Naive thymus-derived CD4-positive, alpha-beta T cell (primary cell): ENCODE measurements around the gene TAGLN. TPM values are rescaled to one million over a fixed set of nuclear protein-coding genes. Genes with fewer than 3 reads are reported as not detected.
A peak's percentile ranks its signal among the peaks of the same experiment; 100 is the strongest.

Experiments
- ATAC-seq: fragments of 150-1000 bp; cut with Tn5 transposase; 2 replicates; pipeline ENCODE4 v1.10.0; 2021; ENCODE audit warnings: mild to moderate bottlenecking, moderate library complexity
- CTCF ChIA-PET: fragments of 350-600 bp; sonication (Branson Sonifier 250); formaldehyde crosslinking; loops from one replicate; lab custom pipeline; 2021; ENCODE audit warnings: antibody characterized with exemption; lab: Charles Lee
- POLR2A ChIA-PET: fragments of 350-600 bp; sonication (Branson Sonifier 250); formaldehyde crosslinking; loops from one replicate; lab custom pipeline; 2021; ENCODE audit warnings: antibody characterized with exemption, inconsistent platforms; lab: Charles Lee
- DNase-seq, 9 donors: peaks; one replicate each; pipeline versions ENCODE4 v3.0.0 to v3.0.0-alpha.2; 2020 to 2022; ENCODE audit warnings: mixed read lengths in 1 of 9
- H3K27ac ChIP-seq: one replicate; pipeline ENCODE4 v1.7.0; 2013; ENCODE audit warnings: mild to moderate bottlenecking, low read depth, low read length, moderate library complexity
- H3K27me3 ChIP-seq, 2 donors: one replicate each; pipeline ENCODE4 v1.7.0; 2013; ENCODE audit warnings: low read length in 2 of 2, mild to moderate bottlenecking in 2 of 2, moderate library complexity in 2 of 2; ENCODE audit not compliant: control insufficient read depth in 2 of 2, insufficient read depth in 2 of 2
- H3K36me3 ChIP-seq, 3 experiments: 1 replicate in 2 of 3; 2 replicates in 1 of 3; pipeline ENCODE4 v1.7.0; 2013; ENCODE audit warnings: low read length in 3 of 3, mild to moderate bottlenecking in 3 of 3, moderate library complexity in 1 of 3; ENCODE audit not compliant: insufficient read depth in 3 of 3, control insufficient read depth in 2 of 3
- H3K4me1 ChIP-seq, 2 donors: one replicate each; pipeline ENCODE4 v1.7.0; 2013; ENCODE audit warnings: low read length in 2 of 2, mild to moderate bottlenecking in 2 of 2, moderate library complexity in 1 of 2; ENCODE audit not compliant: control insufficient read depth in 2 of 2, insufficient read depth in 2 of 2
- H3K4me3 ChIP-seq: 2 replicates; pipeline ENCODE4 v1.7.0; 2013; ENCODE audit warnings: mild to moderate bottlenecking, low read length
- H3K9me3 ChIP-seq, 3 experiments: 1 replicate in 2 of 3; 2 replicates in 1 of 3; pipeline ENCODE4 v1.7.0; 2013; ENCODE audit warnings: low read length in 3 of 3; ENCODE audit not compliant: control insufficient read depth in 2 of 3
- H3K27ac Mint-ChIP-seq, 9 donors: one replicate each; pipeline ENCODE4 v1.8.0; 2020 to 2022; ENCODE audit warnings: mixed read lengths in 9 of 9, mild to moderate bottlenecking in 8 of 9, moderate library complexity in 5 of 9, inconsistent platforms in 2 of 9
- H3K27me3 Mint-ChIP-seq, 5 donors: one replicate each; pipeline ENCODE4 v1.8.0; 2021 to 2022; ENCODE audit warnings: mixed read lengths in 5 of 5, mild to moderate bottlenecking in 1 of 5
- H3K36me3 Mint-ChIP-seq, 5 donors: one replicate each; pipeline ENCODE4 v1.8.0; 2020 to 2022; ENCODE audit warnings: mixed read lengths in 5 of 5, mild to moderate bottlenecking in 3 of 5, inconsistent platforms in 1 of 5
- H3K4me1 Mint-ChIP-seq, 7 donors: one replicate each; pipeline ENCODE4 v1.8.0; 2020 to 2022; ENCODE audit warnings: mixed read lengths in 7 of 7, mild to moderate bottlenecking in 3 of 7, inconsistent platforms in 1 of 7
- H3K4me3 Mint-ChIP-seq, 10 donors: one replicate each; pipeline ENCODE4 v1.8.0; 2020 to 2022; ENCODE audit warnings: mild to moderate bottlenecking in 10 of 10, mixed read lengths in 10 of 10, moderate library complexity in 6 of 10, inconsistent platforms in 2 of 10
- H3K9me3 Mint-ChIP-seq, 11 donors: one replicate each; pipeline ENCODE4 v1.8.0; 2020 to 2022; ENCODE audit warnings: mixed read lengths in 11 of 11, mild to moderate bottlenecking in 4 of 11, inconsistent platforms in 1 of 11, moderate library complexity in 1 of 11
- intact Hi-C, 2 donors: fragments of 100-400 bp; cut with micrococcal nuclease; formaldehyde crosslinking; loops; one replicate each; pipeline ENCODE4 v1.15.1; 2023
- polyA plus RNA-seq, 2 donors: library from polyadenylated mRNA; unstranded; fragments of 300-500 nt; fragmentation: Illumina TruSeq; gene quantifications; one replicate each; pipeline ENCODE4 v1.2.3, GENCODE V29; 2021
- total RNA-seq, 6 experiments: library from RNA in 5 of 6; stranded (reverse) in 5 of 6; gene quantifications; 1 replicate in 5 of 6; 2 replicates in 1 of 6; pipeline ENCODE4 v1.2.3 and lab custom pipeline; 2021 to 2026

TAGLN gene
- total and polyA plus RNA-seq, 7 experiments from 2014 or later: 0.32 to 28.0 (median 13.7) TPM

DNA sequence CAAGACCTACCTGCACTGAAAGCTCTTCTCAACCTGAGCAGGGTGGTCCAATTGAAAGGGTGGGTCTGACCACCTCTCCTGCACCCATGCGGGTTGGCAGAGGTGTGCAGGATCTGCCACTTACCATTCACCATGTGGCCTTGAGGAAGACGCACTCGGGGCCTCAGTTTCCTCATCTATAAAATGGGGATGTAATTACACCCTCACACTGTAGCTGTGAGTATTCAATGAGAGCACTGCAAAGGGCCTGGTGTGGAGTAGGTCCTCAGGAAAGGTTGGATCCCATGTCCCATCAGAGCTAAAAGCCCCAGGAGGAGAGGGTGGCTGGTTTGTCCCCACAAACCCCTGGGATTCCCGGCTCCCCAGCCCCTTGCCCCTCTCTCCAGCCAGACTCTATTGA is 557 bp upstream of the TAGLN start:
- Histone ChIP-seq H3K27ac (no peak overlapping the region), H3K4me1 (no peaks in the 10 kb centered on the region), H3K27me3 (no peaks in the 10 kb centered on the region), H3K9me3 (no peaks in the 10 kb centered on the region), H3K36me3 (peaks cover 0 to 34% (median 0%) of the 10 kb centered on the region in 3 experiments), H3K4me3 (no peak overlapping the region)
- intact Hi-C loops: no loop called here
- no peak overlapping the region for H3K4me3 Mint-ChIP-seq
- H3K27ac Mint-ChIP-seq: peak overlapping the region in 4 of 9 donors; percentile 25 to 77 (median 42)
- no peaks in the 10 kb centered on the region for H3K9me3 Mint-ChIP-seq
- CTCF ChIA-PET: no interaction called here
- peaks cover 0 to 8% (median 1%) of the 10 kb centered on the region in 7 donors for H3K4me1 Mint-ChIP-seq
- ATAC-seq: no peak
- DNase-seq: no peak
- POLR2A ChIA-PET: no interaction called here
- H3K27me3 Mint-ChIP-seq: no peaks in the 10 kb centered on the region
- H3K36me3 Mint-ChIP-seq: no peaks in the 10 kb centered on the region

DNA sequence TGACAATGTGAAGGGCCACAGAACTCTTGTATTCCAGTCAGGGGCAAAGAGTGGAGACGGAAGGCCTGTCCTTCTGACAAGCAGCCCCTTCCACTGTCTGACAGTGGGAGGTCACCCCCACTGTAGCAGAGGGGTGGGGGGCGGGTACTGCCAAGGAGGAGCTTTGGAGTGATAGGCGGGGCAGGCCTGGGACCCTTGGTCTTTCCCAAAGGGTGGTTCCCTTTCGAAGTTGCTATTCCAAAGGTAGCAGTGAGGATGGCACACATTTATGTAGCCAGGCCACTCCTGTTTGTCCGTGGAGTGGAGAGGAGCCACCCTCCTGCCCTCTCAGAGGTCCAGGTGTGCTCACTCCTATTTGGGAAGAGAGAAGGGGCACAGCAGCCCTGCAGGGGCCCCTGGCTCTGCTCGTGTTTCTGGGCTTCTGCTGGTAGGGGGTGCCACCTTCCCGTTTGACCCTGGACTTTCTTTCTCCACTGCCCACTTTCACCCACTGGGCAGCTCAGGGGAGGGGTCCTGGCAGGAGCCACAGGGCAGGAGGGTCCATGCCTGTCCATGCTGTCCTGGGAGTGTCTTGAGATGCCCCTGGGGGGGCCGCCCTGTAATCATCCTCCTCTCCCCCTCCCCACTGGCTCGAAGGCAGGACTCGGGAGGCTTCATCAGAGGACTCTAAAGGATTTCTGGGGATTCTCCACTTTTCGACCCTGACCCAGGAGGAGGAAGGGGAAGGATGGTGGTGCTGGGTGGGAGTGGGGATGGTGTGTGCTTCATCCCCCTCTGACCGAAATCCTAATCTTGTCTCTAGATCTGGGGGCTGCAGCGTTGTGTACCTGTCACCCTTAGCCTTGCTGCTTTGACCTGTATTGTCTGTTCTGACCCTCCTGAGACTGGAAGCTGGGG is 994 bp downstream of the TAGLN start:
- no peaks in the 10 kb centered on the region for H3K4me1 ChIP-seq
- Mint-ChIP-seq H3K36me3 (peaks cover 3 to 10% (median 6%) of the 10 kb centered on the region in 5 donors), H3K4me3 (no peak overlapping the region), H3K27me3 (no peaks in the 10 kb centered on the region), H3K4me1 (peaks cover 0 to 5% (median 0%) of the 10 kb centered on the region in 7 donors), H3K9me3 (no peaks in the 10 kb centered on the region), H3K27ac (peak overlapping the region in 4 of 9 donors; percentile 33 to 61 (median 44))
- DNase-seq: no peak
- no peak overlapping the region for H3K27ac ChIP-seq
- H3K4me3 ChIP-seq: no peak overlapping the region
- CTCF ChIA-PET: interaction anchor here (0.7 kb wide), 1 partner anchor 25 kb away, joined by 5 read pairs; no protein-coding TSS in a partner anchor
- ATAC-seq: no peak
- no peaks in the 10 kb centered on the region for H3K9me3 ChIP-seq
- H3K27me3 ChIP-seq: no peaks in the 10 kb centered on the region
- H3K36me3 ChIP-seq: peaks cover 0 to 49% (median 5%) of the 10 kb centered on the region in 3 experiments
- intact Hi-C loops: no loop called here
- POLR2A ChIA-PET: interaction anchor here (1.0 kb wide), 1 partner anchor 16 kb away, joined by 3 read pairs; no protein-coding TSS in a partner anchor

DNA sequence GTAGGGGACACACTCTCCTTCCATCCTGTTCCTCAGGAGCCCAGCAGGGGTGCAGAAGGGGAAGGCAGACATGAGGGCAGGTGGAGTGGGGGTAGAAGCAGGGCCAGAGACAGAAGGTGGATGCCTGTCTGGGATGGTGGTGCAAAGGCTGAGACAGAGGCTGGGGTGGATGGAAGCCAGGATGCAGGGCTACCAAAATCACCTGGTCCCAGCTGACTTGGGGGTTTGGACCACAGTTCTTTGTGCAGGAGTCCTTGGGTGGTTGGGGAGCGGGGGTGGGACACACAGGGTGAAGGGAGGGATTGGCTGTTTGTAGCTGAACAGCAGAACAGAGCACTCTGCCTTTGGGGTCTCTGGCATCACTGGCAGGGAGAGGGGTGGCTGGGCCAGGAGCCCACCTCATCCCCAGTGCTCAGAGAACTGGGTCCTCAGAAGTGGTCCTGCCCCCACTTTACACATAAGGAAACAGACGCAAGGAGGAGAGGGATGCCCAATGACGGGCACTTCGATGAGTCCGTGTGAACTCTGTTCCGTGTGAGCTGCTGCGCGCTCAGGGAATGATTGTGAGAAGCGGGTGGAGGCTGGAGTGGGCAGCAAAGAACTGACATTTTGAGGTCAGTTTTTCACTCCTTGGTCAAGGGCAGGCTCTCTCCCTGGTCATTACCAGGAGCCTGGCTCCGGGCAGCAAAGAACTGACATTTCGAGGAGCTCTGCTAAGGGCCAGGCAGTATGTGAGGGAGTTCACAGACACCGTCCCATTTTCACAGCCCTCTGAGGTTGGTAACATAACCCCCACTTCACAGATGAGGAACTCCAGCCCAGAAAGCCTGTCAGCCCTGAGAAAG is 1.9 kb downstream of the TAGLN start:
- Histone ChIP-seq H3K27ac (no peak overlapping the region), H3K27me3 (no peaks in the 10 kb centered on the region), H3K36me3 (peaks cover 0 to 54% (median 7%) of the 10 kb centered on the region in 3 experiments), H3K4me1 (no peaks in the 10 kb centered on the region), H3K9me3 (no peaks in the 10 kb centered on the region), H3K4me3 (no peak overlapping the region)
- ChIA-PET CTCF (no interaction called here), POLR2A (interaction anchor here (1.0 to 1.1 kb wide), 2 partner anchors 16 to 17 kb away, joined by 3 read pairs; no protein-coding TSS in a partner anchor)
- Mint-ChIP-seq H3K27me3 (no peaks in the 10 kb centered on the region), H3K27ac (peak overlapping the region in 3 of 9 donors; percentile 31 to 61 (median 59)), H3K9me3 (no peaks in the 10 kb centered on the region), H3K4me1 (peaks cover 0 to 5% (median 0%) of the 10 kb centered on the region in 7 donors), H3K36me3 (peaks cover 3 to 10% (median 8%) of the 10 kb centered on the region in 5 donors), H3K4me3 (no peak overlapping the region)
- ATAC-seq (no peak), DNase-seq (no peak)
- intact Hi-C loops: no loop called here

DNA sequence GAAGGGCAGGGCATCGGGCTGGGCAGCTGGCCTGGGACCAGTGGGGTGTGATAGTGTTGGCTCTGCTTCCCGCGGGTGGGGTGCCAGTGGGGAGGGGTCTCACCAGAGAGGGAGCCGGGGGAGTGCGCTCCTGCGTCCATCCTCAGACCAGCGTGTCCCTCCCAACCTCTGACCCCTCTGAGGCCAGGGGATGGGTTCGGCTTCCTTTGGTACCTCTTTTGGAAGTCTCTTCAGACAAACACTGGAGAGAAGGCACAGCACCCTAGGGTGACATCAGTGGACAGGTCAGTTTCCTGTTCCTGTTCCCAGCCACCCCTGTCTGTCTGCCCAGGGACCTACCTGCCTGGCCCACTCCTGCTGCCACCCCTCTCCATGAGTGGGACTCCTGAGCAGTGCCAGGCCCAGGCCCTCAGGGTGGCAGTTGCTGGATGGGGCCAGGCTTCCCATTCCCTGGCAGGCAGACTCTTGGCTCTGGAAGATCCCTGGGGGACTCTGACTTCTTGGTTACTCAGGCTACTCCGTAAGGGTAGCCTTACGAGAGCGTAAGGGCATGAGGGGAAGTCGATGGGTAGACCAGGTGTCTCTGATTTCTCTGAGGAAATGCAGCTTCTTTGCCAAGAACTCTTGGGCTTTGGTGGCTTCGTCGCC is 2.6 kb downstream of the TAGLN start:
- no peaks in the 10 kb centered on the region for H3K9me3 ChIP-seq
- Mint-ChIP-seq H3K27ac (peak overlapping the region in 3 of 9 donors; percentile 14 to 62 (median 19)), H3K4me1 (peaks cover 0 to 5% (median 0%) of the 10 kb centered on the region in 7 donors), H3K9me3 (no peaks in the 10 kb centered on the region), H3K27me3 (no peaks in the 10 kb centered on the region), H3K4me3 (no peak overlapping the region), H3K36me3 (peaks cover 4 to 10% (median 8%) of the 10 kb centered on the region in 5 donors)
- H3K27me3 ChIP-seq: no peaks in the 10 kb centered on the region
- POLR2A ChIA-PET: interaction anchor here (1.1 to 1.6 kb wide), 2 partner anchors 13 to 17 kb away, joined by 3 to 4 read pairs; no protein-coding TSS in a partner anchor
- peaks cover 0 to 54% (median 7%) of the 10 kb centered on the region in 3 experiments for H3K36me3 ChIP-seq
- no peaks in the 10 kb centered on the region for H3K4me1 ChIP-seq
- no peak overlapping the region for H3K4me3 ChIP-seq
- intact Hi-C loops: no loop called here
- DNase-seq: no peak
- ATAC-seq: no peak
- CTCF ChIA-PET: interaction anchor here (1.2 kb wide), 1 partner anchor 25 kb away, joined by 3 read pairs; no protein-coding TSS in a partner anchor
- no peak overlapping the region for H3K27ac ChIP-seq

DNA sequence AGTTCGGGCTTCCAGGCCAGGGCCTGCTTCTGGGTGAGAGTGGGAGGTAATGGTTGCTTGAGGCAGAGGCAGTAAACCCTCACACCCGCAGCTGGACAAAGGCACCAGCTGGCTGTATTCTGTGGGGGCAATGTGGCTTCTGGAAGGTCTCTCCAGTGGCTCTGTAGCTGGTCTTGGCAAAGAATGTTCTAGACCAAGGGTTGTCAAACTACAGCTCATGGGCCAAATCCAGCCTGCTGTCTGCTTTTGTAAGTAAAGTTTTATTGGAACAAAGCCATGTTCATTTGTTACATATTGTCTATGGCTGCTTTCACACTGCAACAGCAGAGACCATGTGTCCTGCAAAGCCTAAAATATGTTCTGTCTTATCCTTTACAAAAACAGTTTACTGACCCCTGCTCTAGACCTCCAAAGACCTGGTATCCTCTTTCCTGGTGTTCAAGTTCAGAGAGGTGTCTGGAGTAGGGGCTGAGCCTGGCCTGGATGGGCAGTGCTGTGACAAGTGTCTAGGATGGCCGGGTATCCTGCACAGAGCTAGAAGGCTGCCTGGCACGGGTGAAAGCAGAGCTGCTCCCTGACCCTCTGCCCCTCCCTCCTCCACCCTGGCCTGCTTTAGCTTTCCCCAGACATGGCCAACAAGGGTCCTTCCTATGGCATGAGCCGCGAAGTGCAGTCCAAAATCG is 3.4 kb downstream of the TAGLN start:
- H3K9me3 Mint-ChIP-seq: no peaks in the 10 kb centered on the region
- Histone ChIP-seq H3K4me1 (no peaks in the 10 kb centered on the region), H3K36me3 (peaks cover 0 to 54% (median 7%) of the 10 kb centered on the region in 3 experiments), H3K9me3 (no peaks in the 10 kb centered on the region), H3K27ac (no peak overlapping the region), H3K4me3 (no peak overlapping the region), H3K27me3 (no peaks in the 10 kb centered on the region)
- ATAC-seq: no peak
- H3K4me3 Mint-ChIP-seq: no peak overlapping the region
- peaks cover 0 to 5% (median 0%) of the 10 kb centered on the region in 7 donors for H3K4me1 Mint-ChIP-seq
- peaks cover 4 to 10% (median 8%) of the 10 kb centered on the region in 5 donors for H3K36me3 Mint-ChIP-seq
- no peak for DNase-seq
- H3K27ac Mint-ChIP-seq: peak overlapping the region in 5 of 9 donors; percentile 16 to 76 (median 48)
- no peaks in the 10 kb centered on the region for H3K27me3 Mint-ChIP-seq
- CTCF ChIA-PET: interaction anchor here (1.2 kb wide), 1 partner anchor 24 kb away, joined by 3 read pairs; no protein-coding TSS in a partner anchor
- POLR2A ChIA-PET: interaction anchor here (0.6 to 1.6 kb wide), 3 partner anchors 13 to 1351 kb away, joined by 3 to 4 read pairs (median 4); no protein-coding TSS in a partner anchor
- intact Hi-C loops: no loop called here
